ENCODE results near the gene DCUN1D2.
"Not testable (repeated sequence)": the region's sequence is repeated elsewhere in the genome, so short reads cannot be mapped to it uniquely, and the experiment has no call there.

DCUN1D2 gene

DNA sequence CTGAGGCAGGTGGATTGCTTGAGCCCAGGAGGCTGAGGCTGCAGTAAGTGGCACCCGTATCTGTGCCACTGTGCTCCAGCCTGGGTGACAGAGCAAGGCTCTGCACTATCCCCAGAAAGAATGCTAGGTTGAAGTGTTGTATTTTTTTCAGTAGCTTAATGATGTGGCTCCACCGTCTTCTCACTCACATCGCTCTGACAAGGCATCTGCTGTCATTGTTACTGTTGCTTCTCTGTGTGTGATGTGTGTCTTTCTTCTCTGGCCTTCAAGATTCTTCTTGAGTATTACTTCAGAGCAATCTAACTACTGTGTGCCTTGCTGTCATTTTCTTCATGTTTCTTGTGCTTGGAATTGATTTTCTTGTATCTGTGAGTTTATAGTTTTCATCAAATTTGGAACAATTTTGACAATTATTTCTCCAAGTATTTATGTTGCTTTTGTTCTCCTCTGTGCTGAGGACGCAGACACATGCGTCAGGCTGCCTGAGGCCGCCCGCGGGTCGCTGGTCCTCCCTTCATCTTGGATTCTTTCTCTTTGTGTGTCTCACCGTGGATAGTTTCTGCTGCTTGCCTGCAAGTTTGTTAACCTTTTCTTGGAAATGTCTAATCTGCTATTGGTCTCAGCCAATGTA, 48.0 kb downstream of the DCUN1D2 start:
- no peak for DNase-seq

DNA sequence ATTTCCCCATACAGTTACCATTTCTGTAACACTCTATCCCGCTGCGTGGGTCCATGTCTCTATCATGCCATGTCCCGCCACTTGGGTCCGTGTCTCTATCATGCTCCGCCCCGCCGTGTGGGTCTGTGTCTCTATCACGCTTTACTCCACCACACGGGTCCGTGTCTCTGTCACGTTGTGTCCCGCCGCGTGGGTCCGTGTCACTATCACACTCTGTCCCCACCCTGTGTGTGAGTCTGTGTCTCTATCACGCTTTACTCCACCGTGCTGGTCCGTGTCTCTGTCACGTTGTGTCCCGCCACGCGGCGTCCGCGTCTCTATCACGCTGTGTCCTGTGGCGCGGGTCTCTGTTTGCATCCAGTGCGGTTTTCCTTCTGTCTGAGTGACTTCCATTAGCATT, 48.9 kb downstream of the DCUN1D2 start:
- DNase-seq: no peak

DNA sequence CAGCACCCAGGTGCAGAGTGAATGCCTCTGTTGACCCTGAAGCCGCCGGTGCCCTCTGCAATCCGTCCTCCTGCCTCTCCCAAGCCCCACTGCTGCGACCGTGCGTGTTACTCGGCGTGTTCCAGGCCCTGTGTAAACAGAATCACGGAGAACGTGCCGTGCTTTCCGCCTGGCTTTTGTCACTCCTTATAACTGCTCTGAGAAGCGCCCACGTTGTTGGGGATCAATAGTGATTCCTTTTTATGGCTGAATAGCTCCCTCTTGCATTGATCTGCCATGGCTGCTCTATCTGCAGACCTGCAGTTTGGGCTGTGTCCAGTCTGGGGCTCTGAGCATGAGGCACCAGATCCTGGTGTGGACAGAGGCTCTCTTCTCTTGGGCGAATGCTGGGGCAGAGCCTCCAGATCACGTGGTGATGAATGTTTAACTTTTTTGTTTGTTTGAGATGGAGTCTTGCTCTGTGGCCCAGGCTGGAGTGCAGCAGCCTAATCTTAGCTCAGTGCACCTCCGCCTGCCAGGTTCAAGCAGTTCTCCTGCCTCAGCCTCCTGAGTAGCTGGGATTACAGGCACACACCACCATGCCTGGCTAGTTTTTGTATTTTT, 53.0 kb downstream of the DCUN1D2 start:
- DNase-seq: no peak

DNA sequence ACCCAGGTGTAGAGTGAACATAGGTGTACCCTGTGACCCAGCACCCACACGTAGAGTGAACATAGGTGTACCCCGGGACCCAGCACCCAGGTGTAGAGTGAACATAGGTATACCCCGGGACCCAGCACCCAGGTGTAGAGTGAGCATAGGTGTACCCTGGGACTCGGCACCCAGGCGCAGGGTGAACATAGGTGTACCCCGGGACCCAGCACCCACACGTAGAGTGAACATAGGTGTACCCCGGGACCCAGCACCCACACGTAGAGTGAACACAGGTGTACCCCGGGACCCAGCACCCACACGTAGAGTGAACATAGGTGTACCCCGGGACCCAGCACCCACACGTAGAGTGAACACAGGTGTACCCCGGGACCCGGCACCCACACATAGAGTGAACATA, 53.6 kb downstream of the DCUN1D2 start:
- DNase-seq: not testable (repeated sequence)

DNA sequence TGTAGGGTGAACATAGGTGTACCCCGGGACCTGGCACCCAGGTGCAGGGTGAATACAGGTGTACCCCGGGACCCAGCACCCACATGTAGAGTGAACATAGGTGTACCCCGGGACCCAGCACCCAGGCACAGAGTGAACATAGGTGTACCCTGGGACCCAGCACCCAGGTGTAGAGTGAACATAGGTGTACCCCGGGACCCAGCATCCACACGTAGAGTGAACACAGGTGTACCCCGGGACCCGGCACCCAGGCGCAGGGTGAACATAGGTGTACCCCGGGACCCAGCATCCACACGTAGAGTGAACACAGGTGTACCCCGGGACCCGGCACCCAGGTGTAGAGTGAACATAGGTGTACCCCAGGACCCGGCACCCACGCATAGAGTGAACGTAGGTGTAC, 54.6 kb downstream of the DCUN1D2 start:
- DNase-seq: not testable (repeated sequence)

DNA sequence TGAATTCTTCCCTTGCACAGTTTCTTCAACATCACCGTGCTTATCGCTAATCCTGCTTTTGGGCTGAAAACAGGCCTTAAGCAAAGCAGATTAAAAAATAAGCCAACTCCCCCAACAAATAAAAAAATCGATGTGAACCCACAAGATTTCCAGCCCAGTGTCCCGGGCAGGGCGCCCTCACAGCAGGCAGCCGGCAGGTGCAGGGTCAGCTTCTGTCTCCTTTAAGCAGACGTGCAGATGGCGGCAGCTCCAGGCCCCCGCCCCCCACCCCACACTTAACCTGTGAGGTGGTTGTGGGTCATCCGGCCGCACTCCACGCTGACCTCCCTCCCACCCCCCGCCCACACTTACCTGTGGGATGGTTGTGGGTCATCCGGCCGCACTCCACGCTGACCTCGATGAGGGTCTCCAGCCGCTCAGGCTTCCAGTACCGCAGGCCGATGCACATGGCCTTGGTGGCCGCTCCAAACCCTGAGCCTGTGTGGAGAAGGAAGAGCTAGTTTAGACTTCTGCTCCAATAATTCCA, 57.1 kb downstream of the DCUN1D2 start:
- DNase-seq: no peak

DNA sequence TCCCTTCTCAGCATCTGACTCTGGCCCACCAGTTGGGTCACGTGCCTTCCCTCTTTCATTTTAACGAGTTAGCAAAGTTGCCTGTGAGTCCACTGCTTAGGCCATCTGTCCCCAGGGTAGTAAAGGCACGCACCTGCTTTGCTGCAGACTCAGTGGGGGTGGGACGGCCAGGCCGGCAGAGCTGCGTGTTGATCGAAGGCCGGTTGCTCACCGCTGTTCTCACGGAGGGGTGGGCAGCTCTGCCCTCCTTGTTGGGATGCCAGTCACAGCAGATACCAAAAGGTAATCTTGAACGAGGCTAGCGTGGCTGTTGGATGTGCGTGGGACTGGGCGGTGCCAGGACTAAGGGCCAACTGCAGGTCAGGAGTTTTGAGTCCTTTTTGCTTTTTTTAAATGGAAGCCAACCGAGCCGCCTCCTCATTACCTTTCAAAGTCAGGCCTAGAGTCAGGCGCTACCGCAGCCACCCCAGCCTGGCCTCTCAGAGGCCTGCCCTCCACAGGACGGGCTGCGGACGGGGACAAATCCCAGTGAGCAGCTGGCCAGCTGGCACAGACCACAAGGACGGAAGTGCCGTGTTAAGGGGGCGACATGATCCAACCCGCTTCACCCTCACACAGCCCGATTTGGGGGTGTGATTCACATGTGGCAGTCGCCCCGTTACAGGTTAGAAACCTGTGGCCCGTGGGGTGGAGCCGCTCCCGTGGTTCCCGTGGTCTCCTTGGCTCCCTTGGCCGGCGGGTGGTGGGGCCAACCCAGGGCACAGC, 57.8 kb downstream of the DCUN1D2 start:
- no peak for DNase-seq

DNA sequence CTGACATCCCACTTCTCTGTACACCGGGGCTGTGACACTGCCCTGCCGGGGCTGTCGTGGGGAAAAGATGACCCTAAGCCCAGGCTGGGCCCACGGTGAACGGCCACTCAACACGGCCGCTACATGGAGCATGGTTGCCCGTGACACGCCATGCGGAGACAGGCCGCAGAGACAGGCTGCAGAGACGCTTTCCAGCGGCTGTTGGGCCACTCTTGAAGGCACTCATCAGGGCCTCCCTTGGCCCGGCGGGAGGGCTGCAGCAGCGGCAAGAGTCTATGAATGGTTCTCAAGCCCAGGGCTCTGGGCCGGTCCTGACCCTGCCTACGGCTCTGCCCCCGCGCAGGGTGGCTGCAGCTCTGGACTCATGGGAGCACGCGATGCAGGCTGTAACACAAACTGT, 59.3 kb downstream of the DCUN1D2 start:
- no peak for DNase-seq

DNA sequence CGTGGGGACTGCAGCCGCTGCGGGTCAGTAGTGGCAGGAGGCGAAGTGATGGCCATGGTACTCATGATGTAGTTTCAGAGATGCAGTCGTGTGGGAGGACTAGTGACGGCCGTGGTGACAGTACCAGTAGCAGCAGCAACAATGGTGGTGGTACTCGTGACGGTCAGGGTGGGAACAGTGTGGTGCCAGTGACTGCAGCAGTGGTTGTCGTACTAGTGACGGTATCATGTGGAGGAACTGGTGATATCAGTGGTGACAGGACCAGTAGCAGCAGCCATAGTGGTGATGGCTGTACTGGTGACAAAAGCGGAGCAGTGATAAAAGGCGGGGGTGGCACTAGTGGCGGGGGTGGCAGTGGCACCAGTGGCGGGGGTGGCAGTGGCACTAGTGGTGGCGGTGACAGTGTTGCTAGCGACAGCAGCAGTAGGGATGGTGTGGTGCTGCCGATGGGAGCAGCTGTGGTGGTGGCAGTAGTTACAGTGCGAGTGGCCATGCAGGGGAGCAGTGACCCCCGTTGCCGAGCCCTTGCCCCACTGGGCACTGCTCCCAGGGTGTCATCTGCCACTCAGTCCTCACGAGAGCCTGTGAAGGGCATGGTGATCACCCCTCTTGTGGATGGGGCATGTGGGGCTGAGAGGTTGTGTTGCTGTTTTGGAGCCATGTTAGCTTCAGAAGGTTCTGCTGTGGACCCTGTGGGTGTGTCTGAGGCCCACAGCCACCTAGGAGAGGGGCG, 60.0 kb downstream of the DCUN1D2 start:
- no peak for DNase-seq

DNA sequence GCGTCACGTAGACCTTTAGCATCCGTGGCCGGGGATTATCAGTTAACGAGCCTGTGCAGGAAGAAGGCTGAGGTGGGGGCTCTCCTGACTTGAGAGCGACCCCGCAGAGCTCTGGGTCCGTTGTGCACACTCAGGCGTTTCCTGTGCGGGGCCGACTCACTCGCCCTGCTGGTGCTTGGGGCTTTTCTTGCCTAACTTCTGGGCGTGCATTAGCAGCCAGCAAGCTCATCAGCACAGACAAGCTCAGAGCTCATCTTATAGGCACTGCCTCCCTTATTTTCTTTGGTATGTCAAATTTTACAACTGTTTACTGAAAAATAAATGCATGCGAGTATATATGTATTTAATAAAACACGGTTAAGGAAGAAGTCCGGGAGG, 60.9 kb downstream of the DCUN1D2 start:
- DNase-seq: no peak

DNA sequence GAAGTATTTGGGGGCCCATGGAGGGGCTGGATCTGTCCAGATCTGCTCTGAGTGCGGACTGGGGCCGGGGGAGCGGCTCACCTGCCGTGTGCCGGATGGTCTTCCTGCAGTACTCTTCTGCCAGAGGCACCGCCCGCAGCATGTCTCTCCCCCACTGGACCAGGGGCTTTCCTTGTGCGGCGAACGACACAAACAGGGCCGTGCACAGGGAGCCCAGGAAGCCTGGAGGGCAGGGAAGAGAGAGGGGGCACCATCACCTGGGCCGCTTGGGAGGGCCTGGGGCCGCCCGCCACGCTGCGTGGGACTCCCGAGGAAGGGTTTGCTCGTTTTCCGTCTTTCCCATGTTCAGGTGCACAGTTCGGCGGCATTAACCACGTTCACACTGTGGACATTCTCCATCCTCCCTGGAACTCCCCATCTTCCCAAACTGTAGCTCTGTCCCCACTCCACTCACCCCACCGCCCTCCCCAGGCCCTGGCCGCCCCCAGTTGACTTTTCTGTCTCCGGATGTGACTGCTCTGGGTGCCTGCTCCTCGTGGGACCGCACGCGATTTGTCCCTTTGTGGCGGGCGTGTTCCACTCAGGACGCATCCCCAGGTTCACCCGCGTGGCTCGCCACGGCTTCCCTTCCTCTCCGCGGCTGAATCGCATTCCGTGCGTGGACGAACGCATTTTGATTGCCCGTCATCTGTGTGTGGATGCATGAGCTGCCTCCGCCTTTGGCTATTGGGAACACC, 61.5 kb downstream of the DCUN1D2 start:
- DNase-seq: no peak

DNA sequence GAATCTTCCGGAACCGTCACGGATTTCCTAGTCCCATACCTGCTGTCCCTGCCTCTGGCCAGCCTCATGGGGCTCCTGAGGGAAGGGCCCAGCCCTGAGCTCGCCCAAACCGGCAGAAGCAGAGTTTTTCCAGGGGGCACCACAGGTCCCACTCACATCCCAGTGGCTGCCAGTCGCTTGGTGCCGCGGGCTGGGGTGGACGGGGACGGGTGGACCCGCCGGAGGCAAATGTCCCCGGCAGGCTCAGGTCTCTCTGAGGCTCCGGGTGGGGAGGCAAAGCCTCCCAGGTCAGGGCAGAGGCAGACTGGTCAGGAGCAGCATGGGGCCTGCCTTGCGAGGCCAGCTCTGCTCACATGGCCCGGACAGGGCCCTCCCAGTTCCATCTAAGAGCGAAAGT, 62.0 kb downstream of the DCUN1D2 start:
- no peak for DNase-seq

DNA sequence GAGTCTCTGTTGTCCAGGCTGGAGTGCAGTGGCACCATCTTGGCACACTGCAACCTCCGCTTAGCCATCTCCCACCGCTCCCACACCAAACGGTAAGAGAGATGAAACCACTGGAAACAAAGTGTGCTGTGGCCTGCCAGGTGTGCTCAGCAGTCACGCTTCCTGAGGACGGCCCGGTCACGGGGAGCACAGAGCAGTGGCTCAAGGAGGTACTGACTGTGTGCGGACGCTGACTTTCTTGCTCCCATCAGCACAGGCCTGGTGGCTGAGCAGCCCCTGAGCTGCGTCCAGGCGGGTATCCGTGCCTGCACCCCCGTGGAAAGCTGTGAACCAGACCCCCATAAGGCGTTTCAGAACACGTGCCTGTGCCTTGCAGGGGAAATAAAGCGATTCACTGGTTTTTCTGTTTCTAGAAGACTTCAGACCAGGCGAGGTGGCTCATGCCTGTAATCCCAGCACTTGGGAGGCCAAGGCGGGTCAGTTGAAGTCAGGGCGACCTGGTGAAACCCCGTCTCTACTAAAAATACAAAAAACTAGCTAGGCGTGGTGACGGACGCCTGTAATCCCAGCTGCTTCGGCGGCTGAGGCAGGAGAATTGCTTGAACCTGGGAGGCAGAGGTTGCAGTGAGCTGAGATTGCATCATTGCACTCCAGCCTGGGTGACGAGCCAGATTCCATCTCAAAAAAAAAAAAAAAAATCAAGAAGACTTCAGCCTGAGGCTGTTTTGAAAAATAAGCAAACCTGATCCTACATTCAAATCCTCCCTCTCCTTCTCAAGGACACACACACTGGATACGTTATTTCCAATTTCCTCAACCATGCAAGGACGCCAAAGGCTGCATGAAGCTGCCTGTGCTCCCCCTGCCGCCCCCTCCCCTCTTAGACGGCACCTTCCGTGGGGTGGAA, 62.7 kb downstream of the DCUN1D2 start:
- DNase-seq: no peak

DNA sequence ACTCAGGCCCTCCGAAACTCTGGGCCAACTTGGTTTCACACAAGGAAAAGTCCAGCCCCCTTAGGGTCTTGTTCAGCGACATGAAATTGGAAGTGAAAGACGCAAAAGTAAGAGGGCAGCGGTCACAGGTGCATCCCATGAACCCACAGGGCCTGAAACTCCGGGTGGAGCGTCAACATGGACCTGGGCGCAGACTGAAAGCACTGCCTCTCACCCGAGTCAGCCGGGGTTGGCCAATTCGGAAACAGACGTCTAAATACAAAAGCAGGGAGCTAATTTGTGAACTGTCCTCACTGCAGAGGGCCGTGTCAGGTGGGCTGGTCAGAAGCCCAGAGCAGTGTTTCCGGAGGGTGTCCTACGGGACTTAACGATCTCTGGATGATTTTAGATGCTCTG, 63.9 kb downstream of the DCUN1D2 start:
- DNase-seq: no peak

DNA sequence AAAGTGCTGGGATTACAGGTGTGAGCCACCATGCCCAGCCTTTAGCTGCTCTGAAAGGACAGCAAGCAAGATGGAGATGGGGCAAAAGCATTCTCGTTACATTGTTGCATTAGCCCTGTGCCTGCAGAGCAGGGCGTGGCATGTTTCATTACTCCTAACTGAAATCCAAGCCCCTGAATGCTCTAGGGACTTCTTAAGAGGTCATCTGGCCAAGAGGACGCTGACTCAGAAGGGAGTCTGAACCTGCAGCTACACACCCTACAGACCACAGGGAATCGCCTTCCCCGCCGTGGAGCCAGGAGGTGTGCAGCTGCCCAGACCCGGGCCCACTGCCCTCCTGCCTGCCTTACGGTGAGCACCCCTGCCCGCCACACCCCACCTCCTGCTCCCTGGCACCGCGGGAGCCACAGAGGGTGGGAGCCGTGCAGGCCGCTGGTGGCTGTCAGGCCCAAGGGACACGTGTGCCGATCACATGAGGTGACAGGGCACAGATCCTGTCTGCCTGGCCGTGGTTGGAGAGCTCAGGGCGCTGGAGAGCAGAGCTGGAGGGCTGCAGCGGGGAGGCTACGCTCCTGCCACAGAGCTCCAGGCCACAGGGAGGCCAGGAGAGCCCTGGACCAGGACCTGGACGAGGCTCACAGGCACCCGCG, 64.4 kb downstream of the DCUN1D2 start:
- no peak for DNase-seq

DNA sequence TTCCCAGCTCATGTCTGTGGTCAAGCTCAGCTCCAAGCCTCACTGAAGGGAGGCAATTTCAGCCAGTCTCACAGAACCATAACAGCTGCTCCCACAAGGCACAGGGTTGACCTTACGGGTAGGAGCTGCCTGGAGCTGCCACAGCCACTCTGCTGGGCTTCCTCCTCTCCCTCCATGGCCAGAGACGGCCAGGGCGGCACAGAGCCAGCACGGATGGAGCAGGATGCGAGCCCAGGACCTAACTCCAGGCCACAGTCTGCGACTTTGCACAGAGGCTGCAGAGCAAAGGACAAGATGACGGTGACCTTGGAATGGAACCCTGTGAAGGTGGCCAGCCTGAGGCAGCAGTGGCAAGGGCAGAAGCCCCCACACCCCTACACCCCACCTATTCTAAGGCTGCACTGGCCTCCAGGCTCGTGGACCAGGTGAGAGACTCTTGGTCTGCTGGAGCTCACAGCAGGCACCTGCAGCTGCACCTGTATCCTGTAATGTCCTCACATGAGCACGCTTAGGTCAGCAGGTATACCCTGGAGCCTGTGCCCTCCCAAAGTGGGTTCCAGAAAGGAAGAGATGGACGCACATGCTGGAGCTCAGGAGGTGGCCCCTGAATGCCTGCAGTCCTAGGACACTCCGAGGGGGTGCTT, 66.9 kb downstream of the DCUN1D2 start:
- no peak for DNase-seq

DNA sequence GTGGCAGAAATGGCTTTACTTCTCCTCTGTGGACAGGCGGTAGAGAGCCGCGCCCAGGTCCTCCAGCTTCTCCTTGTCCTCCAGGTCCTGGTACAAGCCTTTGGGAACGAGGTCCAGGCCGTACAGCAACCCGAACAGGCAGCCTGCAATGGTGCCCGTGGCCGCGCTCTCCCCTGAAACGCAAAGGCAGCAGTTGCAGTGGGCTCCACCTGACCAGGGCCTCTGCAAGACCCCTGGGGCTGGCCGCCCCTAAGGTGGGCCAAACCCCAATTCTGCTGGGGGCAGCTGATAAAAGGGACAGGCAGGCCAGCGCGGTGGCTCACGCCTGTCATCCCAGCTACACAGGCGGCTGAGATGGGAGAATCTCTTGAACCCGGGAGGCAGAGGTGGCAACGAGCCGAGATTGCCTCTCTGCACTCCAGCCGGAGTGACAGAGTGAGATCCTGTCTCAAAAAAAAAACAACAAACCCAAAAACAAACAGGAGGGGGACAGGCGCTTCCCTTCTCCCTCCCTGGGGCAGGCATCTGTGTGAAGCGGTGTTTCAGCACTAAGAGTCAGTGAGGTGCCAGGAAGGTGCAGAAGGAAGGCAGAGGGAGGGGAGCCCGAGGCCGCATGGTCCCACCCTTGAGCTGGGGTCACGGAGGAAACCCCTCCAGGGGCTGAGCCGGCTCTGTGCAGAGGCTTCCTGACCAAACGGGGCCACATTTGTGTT, 67.5 kb downstream of the DCUN1D2 start:
- no peak for DNase-seq

DNA sequence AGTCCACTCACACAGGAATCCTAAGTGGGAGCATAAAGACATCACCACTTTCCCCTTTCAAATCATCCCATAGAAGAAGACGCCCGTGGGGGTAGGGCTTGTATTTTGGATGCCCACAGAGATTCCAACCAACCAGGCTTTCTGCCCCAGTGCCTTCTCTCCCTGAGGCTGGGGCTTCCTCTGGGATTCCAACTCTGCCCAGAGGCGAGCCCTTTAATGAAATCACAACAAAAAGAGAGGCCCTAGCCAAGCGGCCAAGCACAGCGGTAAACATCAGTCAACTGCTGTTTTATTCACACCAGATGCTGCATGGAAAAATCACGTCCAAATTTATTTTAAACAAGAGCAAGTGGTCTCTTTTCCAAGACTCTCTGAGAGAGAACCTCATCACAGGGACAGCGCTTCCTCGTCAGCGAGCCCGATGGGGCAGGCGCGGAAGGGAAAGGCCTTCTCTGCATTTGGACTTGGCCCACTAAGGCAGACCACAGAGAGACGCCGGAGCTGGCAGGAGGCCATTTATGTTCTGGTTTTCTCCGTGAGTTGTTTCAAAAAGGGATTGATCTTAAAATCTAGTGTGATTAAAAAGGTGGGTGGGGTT, 68.7 kb downstream of the DCUN1D2 start:
- no peak for DNase-seq

DNA sequence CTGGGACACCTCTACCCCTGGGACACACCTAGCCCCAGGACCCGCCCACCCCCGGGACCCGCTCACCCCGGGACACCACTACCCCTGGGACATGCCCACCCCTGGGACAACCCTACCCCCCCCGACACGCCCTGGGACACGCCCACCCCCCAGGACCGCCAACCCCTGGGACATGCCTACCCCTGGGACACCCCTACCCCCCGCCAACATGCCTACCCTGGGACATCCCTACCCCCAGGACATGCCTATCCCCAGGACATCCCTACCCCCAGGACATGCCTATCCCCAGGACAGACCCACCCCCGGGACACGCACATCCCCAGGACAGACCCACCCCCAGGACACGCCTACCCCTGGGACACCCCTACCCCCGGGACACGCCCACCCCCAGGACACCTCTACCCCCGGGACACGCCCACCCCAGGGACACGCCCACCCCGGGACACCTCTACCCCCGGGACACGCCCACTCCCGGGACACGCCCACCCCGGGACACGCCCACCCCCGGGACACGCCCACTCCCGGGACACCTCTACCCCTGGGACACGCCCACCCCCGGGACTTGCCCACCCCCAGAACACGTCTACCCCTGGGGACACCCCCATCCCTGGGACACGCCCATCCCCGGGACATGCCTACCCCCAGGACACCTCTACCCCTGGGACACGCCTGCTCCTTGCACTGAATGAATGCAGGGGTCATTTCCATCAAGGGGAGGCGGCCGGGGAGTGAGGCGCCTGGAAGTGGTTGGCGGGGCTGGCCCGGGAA, 69.5 kb downstream of the DCUN1D2 start:
- DNase-seq: no peak

All from stimulated activated CD4-positive, alpha-beta T cell treated with anti-CD3 and anti-CD28 coated beads, Interleukin-4, amount 100 ng/mL, for 1 hour (primary cell).